ENCODE results near the gene FAM120A. TPM values are rescaled to one million over a fixed set of nuclear protein-coding genes. Genes with fewer than 3 reads are reported as not detected.

The FAM120A gene
- total RNA-seq, 6 donors from 2014 or later: 102 to 137 (median 109) TPM

DNA sequence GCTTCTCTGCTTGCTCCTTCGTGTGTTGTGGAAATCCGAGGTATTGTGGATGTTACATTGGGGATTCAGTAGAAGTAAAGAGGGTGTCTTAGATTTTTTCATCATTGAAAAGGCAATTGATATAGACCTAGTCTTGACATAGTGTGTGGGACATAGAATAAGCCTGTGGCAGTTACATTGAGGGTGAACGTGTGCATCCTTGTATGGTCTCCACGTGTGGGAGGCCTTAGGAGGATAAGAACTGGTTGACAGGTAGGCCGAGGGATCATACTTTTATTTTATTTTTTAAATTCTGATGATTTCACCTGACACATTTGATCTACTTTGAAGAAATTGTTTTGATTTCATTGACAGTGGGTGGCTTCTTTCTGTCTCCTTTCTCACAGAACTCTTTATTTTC is 18.9 kb downstream of the FAM120A start:
- DNase-seq: no peak
- Histone ChIP-seq H3K27me3 (no peaks in the 10 kb centered on the region), H3K36me3 (peaks cover 0 to 23% (median 2%) of the 10 kb centered on the region in 4 donors), H3K27ac (peak overlapping the region in 2 of 4 donors; percentile 83 to 84), H3K4me1 (peaks cover 42 to 60% (median 54%) of the 10 kb centered on the region in 4 donors), H3K9me3 (no peaks in the 10 kb centered on the region), H3K4me3 (no peak overlapping the region)
- no peak for ATAC-seq (ENCODE audit: low FRiP score in 2 of 2)
- TF ChIP-seq, protein P1, sequence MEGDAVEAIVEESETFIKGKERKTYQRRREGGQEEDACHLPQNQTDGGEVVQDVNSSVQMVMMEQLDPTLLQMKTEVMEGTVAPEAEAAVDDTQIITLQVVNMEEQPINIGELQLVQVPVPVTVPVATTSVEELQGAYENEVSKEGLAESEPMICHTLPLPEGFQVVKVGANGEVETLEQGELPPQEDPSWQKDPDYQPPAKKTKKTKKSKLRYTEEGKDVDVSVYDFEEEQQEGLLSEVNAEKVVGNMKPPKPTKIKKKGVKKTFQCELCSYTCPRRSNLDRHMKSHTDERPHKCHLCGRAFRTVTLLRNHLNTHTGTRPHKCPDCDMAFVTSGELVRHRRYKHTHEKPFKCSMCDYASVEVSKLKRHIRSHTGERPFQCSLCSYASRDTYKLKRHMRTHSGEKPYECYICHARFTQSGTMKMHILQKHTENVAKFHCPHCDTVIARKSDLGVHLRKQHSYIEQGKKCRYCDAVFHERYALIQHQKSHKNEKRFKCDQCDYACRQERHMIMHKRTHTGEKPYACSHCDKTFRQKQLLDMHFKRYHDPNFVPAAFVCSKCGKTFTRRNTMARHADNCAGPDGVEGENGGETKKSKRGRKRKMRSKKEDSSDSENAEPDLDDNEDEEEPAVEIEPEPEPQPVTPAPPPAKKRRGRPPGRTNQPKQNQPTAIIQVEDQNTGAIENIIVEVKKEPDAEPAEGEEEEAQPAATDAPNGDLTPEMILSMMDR (IDR thresholded peaks at IDR 0.05): no peak
- no peak for TF ChIP-seq EP300 (IDR thresholded peaks at IDR 0.05)
- TF ChIP-seq POLR2A (IDR thresholded peaks at IDR 0.05): no peak
- no peak for TF ChIP-seq POLR2AphosphoS5 (IDR thresholded peaks at IDR 0.05)
- 94 to 96% methylated on average over 5 of the region's 5 CpGs for WGBS, 2 donors

- Histone ChIP-seq H3K36me3 (peaks cover 0 to 25% (median 2%) of the 10 kb centered on the region in 4 donors), H3K27me3 (no peaks in the 10 kb centered on the region), H3K27ac (peak overlapping the region in 1 of 4 donors; percentile 16), H3K4me3 (no peak overlapping the region), H3K9me3 (no peaks in the 10 kb centered on the region), H3K4me1 (peaks cover 38 to 61% (median 52%) of the 10 kb centered on the region in 4 donors)
- no peak for DNase-seq
- TF ChIP-seq, protein P1 (IDR thresholded peaks at IDR 0.05): no peak
- no peak for TF ChIP-seq EP300 (IDR thresholded peaks at IDR 0.05)
- TF ChIP-seq POLR2AphosphoS5 (IDR thresholded peaks at IDR 0.05): no peak
- no peak for TF ChIP-seq POLR2A (IDR thresholded peaks at IDR 0.05)
- WGBS, 2 donors: 62 to 72% methylated on average over 6 of the region's 6 CpGs
- ATAC-seq (ENCODE audit: low FRiP score in 2 of 2): no peak
These were observed 19.6 kb downstream of the FAM120A start for GRCh38 chr9:93471124-93471523.

DNA sequence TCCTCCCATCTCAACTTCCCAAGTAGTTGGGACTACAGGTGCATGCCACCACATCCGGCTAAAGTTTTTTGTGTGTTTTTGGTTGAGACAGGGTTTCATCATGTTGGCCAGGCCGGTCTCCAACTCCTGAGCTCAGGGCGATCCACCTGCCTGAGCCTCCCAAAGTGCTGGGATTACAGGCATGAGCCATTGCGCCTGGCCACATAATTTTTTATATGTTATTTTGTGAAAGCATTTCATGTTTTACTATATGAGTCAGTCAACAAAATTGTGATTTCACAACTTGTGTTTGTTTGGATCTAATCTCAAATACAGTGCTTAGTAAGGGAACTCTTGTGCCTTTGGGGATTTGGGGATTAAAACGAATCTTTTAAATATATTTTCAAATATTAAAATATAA is 21.9 kb downstream of the FAM120A start:
- Histone ChIP-seq H3K4me3 (no peak overlapping the region), H3K27ac (no peak overlapping the region), H3K4me1 (peaks cover 18 to 42% (median 32%) of the 10 kb centered on the region in 4 donors), H3K9me3 (no peaks in the 10 kb centered on the region), H3K36me3 (peaks cover 0 to 33% (median 2%) of the 10 kb centered on the region in 4 donors), H3K27me3 (no peaks in the 10 kb centered on the region)
- DNase-seq: no peak
- ATAC-seq (ENCODE audit: low FRiP score in 2 of 2): peak in 1 of 2 donors; percentile 29
- 94 to 95% methylated on average over 5 of the region's 5 CpGs for WGBS, 2 donors
- TF ChIP-seq EP300 (IDR thresholded peaks at IDR 0.05): no peak
- no peak for TF ChIP-seq POLR2A (IDR thresholded peaks at IDR 0.05)
- TF ChIP-seq, protein P1 (IDR thresholded peaks at IDR 0.05): no peak
- no peak for TF ChIP-seq POLR2AphosphoS5 (IDR thresholded peaks at IDR 0.05)

GRCh38 chr9:93475108-93475507 is 23.6 kb downstream of the FAM120A start:
- Histone ChIP-seq H3K27ac (no peak overlapping the region), H3K9me3 (no peaks in the 10 kb centered on the region), H3K4me1 (peaks cover 10 to 25% (median 18%) of the 10 kb centered on the region in 4 donors), H3K4me3 (no peak overlapping the region), H3K36me3 (peaks cover 0 to 33% (median 2%) of the 10 kb centered on the region in 4 donors), H3K27me3 (no peaks in the 10 kb centered on the region)
- TF ChIP-seq, protein P1 (IDR thresholded peaks at IDR 0.05): no peak
- no peak for TF ChIP-seq EP300 (IDR thresholded peaks at IDR 0.05)
- no peak for TF ChIP-seq POLR2A (IDR thresholded peaks at IDR 0.05)
- TF ChIP-seq POLR2AphosphoS5 (IDR thresholded peaks at IDR 0.05): no peak
- WGBS, 2 donors: 87 to 93% methylated on average over 3 of the region's 3 CpGs
- DNase-seq (no peak), ATAC-seq (ENCODE audit: low FRiP score in 2 of 2) (no peak)

- Histone ChIP-seq H3K9me3 (no peaks in the 10 kb centered on the region), H3K4me3 (no peak overlapping the region), H3K36me3 (peaks cover 0 to 33% (median 2%) of the 10 kb centered on the region in 4 donors), H3K27ac (peak overlapping the region in 1 of 4 donors; percentile 14), H3K4me1 (peaks cover 10 to 18% (median 17%) of the 10 kb centered on the region in 4 donors), H3K27me3 (no peaks in the 10 kb centered on the region)
- DNase-seq (no peak), ATAC-seq (ENCODE audit: low FRiP score in 2 of 2) (no peak)
- 70 to 71% methylated on average over 3 of the region's 3 CpGs for WGBS, 2 donors
- TF ChIP-seq, protein P1 (IDR thresholded peaks at IDR 0.05): no peak
- no peak for TF ChIP-seq POLR2A (IDR thresholded peaks at IDR 0.05)
- TF ChIP-seq EP300 (IDR thresholded peaks at IDR 0.05): no peak
- TF ChIP-seq POLR2AphosphoS5 (IDR thresholded peaks at IDR 0.05): no peak
These were observed 24.4 kb downstream of the FAM120A start for GRCh38 chr9:93475856-93476255.

Measured in upper lobe of left lung (tissue), 6 donors.